ENCODE data around the gene PCCA.
"Not testable (repeated sequence)": the region's sequence is repeated elsewhere in the genome, so short reads cannot be mapped to it uniquely, and the experiment has no call there.

PCCA gene

GRCh38 chr13:100095498-100095897, 6.6 kb downstream of the PCCA start:
- DNase-seq (ENCODE audit: extremely low read depth in 1 of 2, low read depth in 1 of 2): no peak

- DNase-seq (ENCODE audit: extremely low read depth in 1 of 2, low read depth in 1 of 2): no peak
Measured at GRCh38 chr13:100096526-100096925, 7.6 kb downstream of the PCCA start.

- DNase-seq (ENCODE audit: extremely low read depth in 1 of 2, low read depth in 1 of 2): no peak
Measured at GRCh38 chr13:100097821-100098220, 8.9 kb downstream of the PCCA start.

- no peak for DNase-seq (ENCODE audit: extremely low read depth in 1 of 2, low read depth in 1 of 2)
Measured at GRCh38 chr13:100098445-100099116, 9.7 kb downstream of the PCCA start.

GRCh38 chr13:100099117-100099445, 10.2 kb downstream of the PCCA start:
- not testable (repeated sequence) for DNase-seq (ENCODE audit: extremely low read depth in 1 of 2, low read depth in 1 of 2)

GRCh38 chr13:100100115-100100879, 11.4 kb downstream of the PCCA start:
- DNase-seq (ENCODE audit: extremely low read depth in 1 of 2, low read depth in 1 of 2): no peak

- DNase-seq (ENCODE audit: extremely low read depth in 1 of 2, low read depth in 1 of 2): no peak
Measured at GRCh38 chr13:100102042-100102441, 13.1 kb downstream of the PCCA start.

- no peak for DNase-seq (ENCODE audit: extremely low read depth in 1 of 2, low read depth in 1 of 2)
Measured at GRCh38 chr13:100106005-100106404, 17.1 kb downstream of the PCCA start.

GRCh38 chr13:100106705-100107104, 17.8 kb downstream of the PCCA start:
- no peak for DNase-seq (ENCODE audit: extremely low read depth in 1 of 2, low read depth in 1 of 2)

GRCh38 chr13:100108913-100109507, 20.1 kb downstream of the PCCA start:
- no peak for DNase-seq (ENCODE audit: extremely low read depth in 1 of 2, low read depth in 1 of 2)

- no peak for DNase-seq (ENCODE audit: extremely low read depth in 1 of 2, low read depth in 1 of 2)
Measured at GRCh38 chr13:100110269-100110668, 21.4 kb downstream of the PCCA start.

- no peak for DNase-seq (ENCODE audit: extremely low read depth in 1 of 2, low read depth in 1 of 2)
Measured at GRCh38 chr13:100112186-100112838, 23.4 kb downstream of the PCCA start.

- no peak for DNase-seq (ENCODE audit: extremely low read depth in 1 of 2, low read depth in 1 of 2)
Measured at GRCh38 chr13:100115693-100116254, 26.9 kb downstream of the PCCA start.

GRCh38 chr13:100124265-100124664, 35.4 kb downstream of the PCCA start:
- DNase-seq (ENCODE audit: extremely low read depth in 1 of 2, low read depth in 1 of 2): no peak

- DNase-seq (ENCODE audit: extremely low read depth in 1 of 2, low read depth in 1 of 2): no peak
Measured at GRCh38 chr13:100125946-100126345, 37.1 kb downstream of the PCCA start.

- no peak for DNase-seq (ENCODE audit: extremely low read depth in 1 of 2, low read depth in 1 of 2)
Measured at GRCh38 chr13:100128373-100128772, 39.5 kb downstream of the PCCA start.

- no peak for DNase-seq (ENCODE audit: extremely low read depth in 1 of 2, low read depth in 1 of 2)
Measured at GRCh38 chr13:100128838-100129237, 39.9 kb downstream of the PCCA start.

GRCh38 chr13:100129605-100130004, 40.7 kb downstream of the PCCA start:
- no peak for DNase-seq (ENCODE audit: extremely low read depth in 1 of 2, low read depth in 1 of 2)

- no peak for DNase-seq (ENCODE audit: extremely low read depth in 1 of 2, low read depth in 1 of 2)
Measured at GRCh38 chr13:100130092-100130491, 41.2 kb downstream of the PCCA start.

- no peak for DNase-seq (ENCODE audit: extremely low read depth in 1 of 2, low read depth in 1 of 2)
Measured at GRCh38 chr13:100130930-100131511, 42.1 kb downstream of the PCCA start.

Measured in activated CD8-positive, alpha-beta memory T cell treated with anti-CD3 and anti-CD28 coated beads for 1 hour (primary cell).